IMR-90 (cell line): ENCODE results near the gene PAX2. TPM values are rescaled to one million over a fixed set of nuclear protein-coding genes. Genes with fewer than 3 reads are reported as not detected.

Source experiments
- ATAC-seq: fragments of 200-7000 bp; cut with Tn5 transposase; 2 replicates; pipeline ENCODE4 v1.9.1; 2020; ENCODE audit warnings: low read depth, mild to moderate bottlenecking, moderate library complexity
- BruUV-seq: library from RNA; stranded (reverse); fragments of 400-500 nt; replicated peaks from 2 replicates; lab custom pipeline; 2021; lab: Mats Ljungman, UMichigan
- CTCF ChIA-PET: fragments of 300-600 bp; formaldehyde crosslinking; extraction: SDS; loops from one replicate; lab custom pipeline; 2021; ENCODE audit warnings: antibody characterized with exemption; lab: Yijun Ruan, JAX
- POLR2A ChIA-PET: fragments of 300-600 bp; sonication (Branson Sonifier 250); formaldehyde crosslinking; loops from one replicate; lab custom pipeline; 2022; ENCODE audit warnings: antibody characterized with exemption; ENCODE audit not compliant: unreplicated experiment; lab: Charles Lee
- DNase-seq: peaks from one replicate; pipeline ENCODE4 v3.0.0; 2013
- H2AFZ ChIP-seq: replicated peaks from 2 replicates; pipeline ENCODE3; 2013; ENCODE audit warnings: low read length, mild to moderate bottlenecking; ENCODE audit not compliant: poor library complexity
- H2AK5ac ChIP-seq: 2 replicates; pipeline ENCODE4 v1.6.1; 2013; ENCODE audit warnings: low read depth, low read length, inconsistent platforms
- H2AK9ac ChIP-seq: replicated peaks from 2 replicates; pipeline ENCODE3; 2013; ENCODE audit warnings: mild to moderate bottlenecking, low read depth, low read length, moderate library complexity; ENCODE audit not compliant: poor library complexity
- H2BK120ac ChIP-seq: 2 replicates; pipeline ENCODE4 v1.6.1; 2013; ENCODE audit warnings: low read depth, low read length, inconsistent platforms
- H2BK15ac ChIP-seq: 3 replicates; pipeline ENCODE4 v1.6.1; 2013; ENCODE audit warnings: low read depth, low read length, inconsistent platforms
- H2BK20ac ChIP-seq: 2 replicates; pipeline ENCODE4 v1.6.1; 2013; ENCODE audit warnings: low read depth, mild to moderate bottlenecking, inconsistent platforms, low read length, moderate library complexity
- H2BK5ac ChIP-seq: 2 replicates; pipeline ENCODE4 v1.6.1; 2013; ENCODE audit warnings: mild to moderate bottlenecking, low read depth, low read length, inconsistent platforms; ENCODE audit not compliant: poor library complexity, severe bottlenecking
- H3K14ac ChIP-seq: replicated peaks from 2 replicates; pipeline ENCODE4 v1.6.1; 2013; ENCODE audit warnings: low read depth, low read length, inconsistent platforms
- H3K18ac ChIP-seq: 2 replicates; pipeline ENCODE4 v1.6.1; 2013; ENCODE audit warnings: low read depth, low read length, control low read depth
- H3K23ac ChIP-seq: 2 replicates; pipeline ENCODE4 v1.6.1; 2013; ENCODE audit warnings: low read depth, low read length, inconsistent platforms
- H3K27ac ChIP-seq: 2 replicates; pipeline ENCODE4 v1.5.1; 2013; ENCODE audit warnings: mild to moderate bottlenecking, control low read depth, low read length; ENCODE audit not compliant: insufficient read depth
- H3K27me3 ChIP-seq: 2 replicates; pipeline ENCODE4 v1.6.1; 2013; ENCODE audit warnings: low read length; ENCODE audit not compliant: control insufficient read depth, insufficient read depth
- H3K36me3 ChIP-seq: 2 replicates; pipeline ENCODE4 v1.6.1; 2013; ENCODE audit warnings: low read length, mixed read lengths; ENCODE audit not compliant: control insufficient read depth, insufficient read depth
- H3K4ac ChIP-seq: 2 replicates; pipeline ENCODE4 v1.6.1; 2013; ENCODE audit warnings: low read depth, low read length, inconsistent platforms
- H3K4me1 ChIP-seq: 2 replicates; pipeline ENCODE4 v1.6.1; 2013; ENCODE audit warnings: low read length, mixed read lengths; ENCODE audit not compliant: control insufficient read depth, insufficient read depth
- H3K4me2 ChIP-seq: 2 replicates; pipeline ENCODE4 v1.6.1; 2013; ENCODE audit warnings: low read depth, mild to moderate bottlenecking, control low read depth, low read length, moderate library complexity
- H3K4me3 ChIP-seq: 2 replicates; pipeline ENCODE4 v1.5.1; 2013; ENCODE audit warnings: low read depth, mild to moderate bottlenecking, control low read depth, low read length, moderate library complexity; ENCODE audit not compliant: insufficient read depth
- H3K56ac ChIP-seq: 2 replicates; pipeline ENCODE4 v1.6.1; 2013; ENCODE audit warnings: low read length, inconsistent platforms; ENCODE audit not compliant: insufficient read depth; ENCODE audit errors: extremely low read depth
- H3K79me1 ChIP-seq, 2 experiments: 2 replicates each; pipeline ENCODE4 v1.6.1; 2013; ENCODE audit warnings: low read length in 2 of 2, inconsistent platforms in 1 of 2, low read depth in 1 of 2
- H3K9ac ChIP-seq: 2 replicates; pipeline ENCODE4 v1.6.1; 2013; ENCODE audit warnings: low read depth, low read length, control low read depth
- H3K9me1 ChIP-seq: 2 replicates; pipeline ENCODE4 v1.6.1; 2013; ENCODE audit warnings: low read length, inconsistent platforms; ENCODE audit not compliant: insufficient read depth
- H3K9me3 ChIP-seq: 2 replicates; pipeline ENCODE4 v1.6.1; 2013; ENCODE audit warnings: low read length; ENCODE audit not compliant: control insufficient read depth, insufficient read depth
- H4K20me1 ChIP-seq: 2 replicates; pipeline ENCODE4 v1.6.1; 2013; ENCODE audit warnings: low read length, inconsistent platforms; ENCODE audit not compliant: insufficient read depth
- H4K5ac ChIP-seq: 2 replicates; pipeline ENCODE4 v1.6.1; 2013; ENCODE audit warnings: mild to moderate bottlenecking, low read depth, low read length, control low read depth
- H4K8ac ChIP-seq, 2 experiments: 2 replicates each; pipeline ENCODE4 v1.6.1; 2013; ENCODE audit warnings: low read depth in 2 of 2, low read length in 2 of 2, control low read depth in 1 of 2, inconsistent platforms in 1 of 2
- H4K91ac ChIP-seq: 2 replicates; pipeline ENCODE4 v1.6.1; 2013; ENCODE audit warnings: low read depth, low read length, inconsistent platforms; ENCODE audit not compliant: insufficient read depth
- BHLHE40 ChIP-seq: fragments of 150-350 bp; IDR thresholded peaks from 2 replicates; pipeline ENCODE4 v1.6.1; 2016; ENCODE audit warnings: mild to moderate bottlenecking, low read depth, low read length
- CEBPB ChIP-seq: IDR thresholded peaks from 2 replicates; pipeline ENCODE4 v1.6.1; 2012; ENCODE audit warnings: low read depth, low read length, improper control_type of control experiment
- CHD1 ChIP-seq: IDR thresholded peaks from 2 replicates; pipeline ENCODE4 v1.6.1; 2012; ENCODE audit warnings: low read depth, low read length, improper control_type of control experiment
- CTCF ChIP-seq: conservative IDR thresholded peaks from 2 replicates; pipeline ENCODE4 v1.5.1; 2012; ENCODE audit warnings: mild to moderate bottlenecking, low read depth, low read length, improper control_type of control experiment
- ELK1 ChIP-seq: fragments of 150-350 bp; IDR thresholded peaks from 2 replicates; pipeline ENCODE4 v1.6.1; 2016; ENCODE audit warnings: low read depth, mild to moderate bottlenecking, low read length, moderate library complexity, borderline replicate concordance
- FOS ChIP-seq: fragments of 150-350 bp; IDR thresholded peaks from 2 replicates; pipeline ENCODE4 v1.6.1; 2016; ENCODE audit warnings: low read depth, low read length
- MAFK ChIP-seq: IDR thresholded peaks from 2 replicates; pipeline ENCODE4 v1.6.1; 2012; ENCODE audit warnings: low read depth, low read length, improper control_type of control experiment
- MAZ ChIP-seq: IDR thresholded peaks from 2 replicates; pipeline ENCODE4 v1.6.1; 2012; ENCODE audit warnings: low read depth, mild to moderate bottlenecking, low read length, improper control_type of control experiment, moderate library complexity, borderline replicate concordance
- MXI1 ChIP-seq: IDR thresholded peaks from 2 replicates; pipeline ENCODE4 v1.6.1; 2012; ENCODE audit warnings: low read depth, mild to moderate bottlenecking, low read length, moderate library complexity, borderline replicate concordance
- NFE2L2 ChIP-seq: fragments of 150-350 bp; IDR thresholded peaks from 2 replicates; pipeline ENCODE4 v1.6.1; 2016; ENCODE audit warnings: low read depth, mild to moderate bottlenecking, low read length
- POLR2A ChIP-seq: IDR thresholded peaks from 2 replicates; pipeline ENCODE4 v1.6.1; 2012; ENCODE audit warnings: mild to moderate bottlenecking, low read depth, low read length
- RAD21 ChIP-seq: IDR thresholded peaks from 2 replicates; pipeline ENCODE4 v1.6.1; 2012; ENCODE audit warnings: low read length, improper control_type of control experiment
- RCOR1 ChIP-seq: IDR thresholded peaks from 2 replicates; pipeline ENCODE4 v1.6.1; 2012; ENCODE audit warnings: mild to moderate bottlenecking, low read length, improper control_type of control experiment; ENCODE audit not compliant: insufficient replicate concordance
- RFX5 ChIP-seq: IDR thresholded peaks from 2 replicates; pipeline ENCODE4 v1.8.0; 2012; ENCODE audit warnings: low read depth, mild to moderate bottlenecking, low read length, moderate library complexity
- SMC3 ChIP-seq: fragments of 150-350 bp; IDR thresholded peaks from 2 replicates; pipeline ENCODE4 v1.6.1; 2016; ENCODE audit warnings: low read depth, mild to moderate bottlenecking, antibody characterized with exemption, low read length, moderate library complexity
- USF2 ChIP-seq: fragments of 150-350 bp; IDR thresholded peaks from 2 replicates; pipeline ENCODE4 v1.6.1; 2017; ENCODE audit warnings: mild to moderate bottlenecking, antibody characterized with exemption, low read length, low read depth
- WGBS, 2 experiments: methylation state at CpG; one replicate each; pipeline versions ENCODE4 v1.1.5 to v1.1.7; 2013; ENCODE audit warnings: missing lambda C conversion rate in 2 of 2; ENCODE audit not compliant: insufficient read length in 1 of 2; ENCODE audit errors: extremely low coverage in 2 of 2; 5-methylcytosine and 5-hydroxymethylcytosine counted together
- dilution Hi-C: fragments of 300-500 bp; cut with HindIII; formaldehyde crosslinking; loops from one replicate; pipeline ENCODE4 v1.14.3; 2018; ENCODE audit warnings: low sequenced_read_pairs; ENCODE audit not compliant: unreplicated experiment
- in situ Hi-C: fragments of 300-500 bp; cut with MboI; formaldehyde crosslinking; loops from 3 replicates; pipeline ENCODE4 v1.14.3; 2019; ENCODE audit warnings: low sequenced_read_pairs, inconsistent platforms, mixed read lengths
- intact Hi-C: fragments of 100-400 bp; cut with micrococcal nuclease; formaldehyde crosslinking; loops from 2 replicates; pipeline ENCODE4 v1.10.0; 2022
- polyA plus RNA-seq, 3 experiments: library from polyadenylated mRNA; depleted of rRNA; stranded (reverse); fragments of >200 nt; gene quantifications; 2 replicates each; pipeline ENCODE4 v1.2.3, GENCODE V29; 2012; ENCODE audit warnings: low replicate concordance in 1 of 3
- total RNA-seq: library from RNA; depleted of rRNA; stranded (reverse); fragments of >200 nt; gene quantifications from 2 replicates; pipeline ENCODE4 v1.2.3, GENCODE V29; 2012

Gene PAX2
- total and polyA plus RNA-seq, 2 of the 4 experiments (the other 2 are of a cell fraction) = not detected

- Histone ChIP-seq H3K79me1 (no peaks in the 10 kb centered on the region), H2BK20ac (no peak overlapping the region), H4K8ac (no peak overlapping the region), H4K5ac (no peak overlapping the region), H2BK15ac (no peak overlapping the region), H3K9ac (no peak overlapping the region), H4K20me1 (no peaks in the 10 kb centered on the region), H3K14ac (no peak overlapping the region), H2AK9ac (no peak overlapping the region), H3K4me3 (no peak overlapping the region), H2AFZ (no peak overlapping the region), H3K18ac (no peak overlapping the region), H3K27me3 (no peaks in the 10 kb centered on the region), H3K36me3 (no peaks in the 10 kb centered on the region), H3K23ac (no peak overlapping the region), H3K4me1 (peaks cover 12% of the 10 kb centered on the region), H3K4ac (no peak overlapping the region), H3K4me2 (no peak overlapping the region), H2BK5ac (no peak overlapping the region), H3K9me3 (no peaks in the 10 kb centered on the region), H3K56ac (no peak overlapping the region), H3K27ac (no peak overlapping the region), H2BK120ac (no peak overlapping the region), H4K91ac (no peak overlapping the region), H3K9me1 (peaks cover 10% of the 10 kb centered on the region), H2AK5ac (no peak overlapping the region)
- BruUV-seq = no TSS peak
- no CpG with 5 or more reads among the region's 5 CpGs for WGBS, 2 experiments
- in situ Hi-C loops (loop anchor here (5.0 to 25.0 kb wide), 2 partner anchors 203 to 538 kb away; partner anchors contain the start of genes PKD2L1 and SCD), intact Hi-C loops (loop anchor here (5.0 to 10.0 kb wide), 2 partner anchors 131 to 358 kb away; partner anchors contain the start of genes PAX2 and SEC31B), dilution Hi-C loops (no loop called here)
- ChIA-PET CTCF (no interaction called here), POLR2A (no interaction called here)
- DNase-seq = no peak
- ATAC-seq = no peak
- TF ChIP-seq BHLHE40 (no peak), ELK1 (no peak), USF2 (no peak), CTCF (no peak), NFE2L2 (no peak), RFX5 (no peak), RAD21 (no peak), SMC3 (no peak), MAZ (no peak), CHD1 (no peak), POLR2A (no peak), FOS (no peak), CEBPB (no peak), RCOR1 (no peak), MAFK (no peak), MXI1 (no peak)
These were observed 130.2 kb downstream of the PAX2 start for GRCh38 chr10:100875484-100876166.
